Right cardiac atrium (tissue), 5 donors: ENCODE measurements around the gene KCNK4. TPM values are rescaled to one million over a fixed set of nuclear protein-coding genes. Genes with fewer than 3 reads are reported as not detected.

Experiments used
- ATAC-seq, 2 donors: fragments of 200-7000 bp; cut with Tn5 transposase; one replicate each; pipeline versions ENCODE4 v1.8.0 to v1.9.1; 2020; ENCODE audit warnings: moderate library complexity in 2 of 2, mild to moderate bottlenecking in 1 of 2
- DNase-seq, 3 donors: peaks; one replicate each; pipeline ENCODE4 v3.0.0-alpha.2; 2020
- H3K27ac ChIP-seq: one replicate; pipeline ENCODE4 v1.5.1; 2013; ENCODE audit warnings: mild to moderate bottlenecking, low read length, control low read depth, moderate library complexity
- H3K27me3 ChIP-seq: one replicate; pipeline ENCODE4 v1.6.1; 2013; ENCODE audit not compliant: control insufficient read depth, insufficient read depth
- H3K4me1 ChIP-seq: one replicate; pipeline ENCODE4 v1.6.1; 2013; ENCODE audit warnings: low read length; ENCODE audit not compliant: control insufficient read depth, insufficient read depth
- H3K4me3 ChIP-seq: one replicate; pipeline ENCODE4 v1.5.1; 2013; ENCODE audit warnings: low read length, control low read depth
- H3K9me3 ChIP-seq: one replicate; pipeline ENCODE4 v1.6.1; 2013; ENCODE audit warnings: low read length; ENCODE audit not compliant: control insufficient read depth
- WGBS: extraction: QIAGEN DNeasy Blood & Tissue Kit; methylation state at CpG from one replicate; pipeline ENCODE4 v1.1.7; 2013; 5-methylcytosine and 5-hydroxymethylcytosine counted together
- intact Hi-C, 4 donors: fragments of 100-400 bp; cut with DNase I; formaldehyde crosslinking; loops; one replicate each; pipeline versions ENCODE4 v1.11.0 to v1.14.0; 2022 to 2023
- polyA plus RNA-seq: library from polyadenylated mRNA; stranded (reverse); fragments of 200-250 nt; gene quantifications from one replicate; pipeline ENCODE4 v1.2.3, GENCODE V29; 2013
- total RNA-seq, 4 donors: library from RNA; stranded (reverse); fragmentation: NEBNext Ultra II Directional; extraction: Animal tissue kit (Norgen Biotek cat#: 25700); gene quantifications; one replicate each; pipeline ENCODE4 v1.2.1, GENCODE V29; 2021
- donor health status: healthy with polysubstance abuse.
- donor health status: DM: no; HTN: yes; CAD: no.
- donor health status: DM: no; HTN: no; CAD: no.
- donor health status: DM: no; HTN: yes; CAD: no; lungs with severe emphysema.
- donor health status: DM: yes; HTN: yes; CAD: no.

Gene KCNK4
- total and polyA plus RNA-seq, 5 donors: 0.05 TPM; not detected in 4

- H3K9me3 ChIP-seq: no peaks in the 10 kb centered on the region
- WGBS: 41% methylated on average over 5 of the region's 5 CpGs
- H3K27ac ChIP-seq: no peak overlapping the region
- DNase-seq: peak in 2 of 3 donors; percentile 43 to 66
- H3K4me1 ChIP-seq: no peaks in the 10 kb centered on the region
- no peak overlapping the region for H3K4me3 ChIP-seq
- intact Hi-C loops: no loop called here
- H3K27me3 ChIP-seq: no peaks in the 10 kb centered on the region
- no peak for ATAC-seq
Observed at GRCh38 chr11:64253481-64253880, 37.6 kb upstream of the KCNK4 start.

GRCh38 chr11:64254326-64254725 lies 36.8 kb upstream of the KCNK4 start:
- Histone ChIP-seq H3K4me1 (no peaks in the 10 kb centered on the region), H3K27ac (no peak overlapping the region), H3K27me3 (no peaks in the 10 kb centered on the region), H3K4me3 (no peak overlapping the region), H3K9me3 (no peaks in the 10 kb centered on the region)
- intact Hi-C loops: no loop called here
- 90% methylated on average over 7 of the region's 7 CpGs for WGBS
- ATAC-seq: no peak
- DNase-seq: no peak

- no peak overlapping the region for H3K4me3 ChIP-seq
- no peaks in the 10 kb centered on the region for H3K4me1 ChIP-seq
- ATAC-seq (no peak), DNase-seq (peak in 1 of 3 donors; percentile 24)
- intact Hi-C loops: no loop called here
- H3K27ac ChIP-seq: no peak overlapping the region
- WGBS: 88% methylated on average over 35 of the region's 35 CpGs
- H3K27me3 ChIP-seq: no peaks in the 10 kb centered on the region
- no peaks in the 10 kb centered on the region for H3K9me3 ChIP-seq
Observed at GRCh38 chr11:64255135-64256128, 35.7 kb upstream of the KCNK4 start.

DNA sequence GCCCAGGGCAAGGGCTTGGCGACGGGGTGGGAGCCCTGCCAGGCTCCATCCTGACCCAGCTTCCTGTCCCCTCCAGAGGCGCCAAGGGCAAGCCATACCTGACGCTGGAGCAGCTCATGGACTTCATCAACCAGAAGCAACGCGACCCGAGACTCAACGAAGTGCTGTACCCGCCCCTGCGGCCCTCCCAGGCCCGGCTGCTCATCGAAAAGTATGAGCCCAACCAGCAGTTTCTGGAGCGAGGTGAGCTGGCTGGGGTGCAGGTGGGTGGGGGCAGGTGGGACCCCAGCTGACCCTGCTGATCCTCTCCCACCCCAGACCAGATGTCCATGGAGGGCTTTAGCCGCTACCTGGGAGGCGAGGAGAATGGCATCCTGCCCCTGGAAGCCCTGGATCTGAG lies 34.8 kb upstream of the KCNK4 start:
- H3K27me3 ChIP-seq: no peaks in the 10 kb centered on the region
- no peak overlapping the region for H3K4me3 ChIP-seq
- H3K4me1 ChIP-seq: no peaks in the 10 kb centered on the region
- no peaks in the 10 kb centered on the region for H3K9me3 ChIP-seq
- 83% methylated on average over 15 of the region's 15 CpGs for WGBS
- peak in 1 of 3 donors; percentile 47 for DNase-seq
- intact Hi-C loops: no loop called here
- H3K27ac ChIP-seq: no peak overlapping the region
- ATAC-seq: no peak

- Histone ChIP-seq H3K27me3 (no peaks in the 10 kb centered on the region), H3K27ac (no peak overlapping the region), H3K4me1 (no peaks in the 10 kb centered on the region), H3K9me3 (no peaks in the 10 kb centered on the region), H3K4me3 (no peak overlapping the region)
- DNase-seq (no peak), ATAC-seq (no peak)
- WGBS: 90% methylated on average over 24 of the region's 24 CpGs
- intact Hi-C loops: no loop called here
Observed at GRCh38 chr11:64258356-64258755, 32.7 kb upstream of the KCNK4 start.

DNA sequence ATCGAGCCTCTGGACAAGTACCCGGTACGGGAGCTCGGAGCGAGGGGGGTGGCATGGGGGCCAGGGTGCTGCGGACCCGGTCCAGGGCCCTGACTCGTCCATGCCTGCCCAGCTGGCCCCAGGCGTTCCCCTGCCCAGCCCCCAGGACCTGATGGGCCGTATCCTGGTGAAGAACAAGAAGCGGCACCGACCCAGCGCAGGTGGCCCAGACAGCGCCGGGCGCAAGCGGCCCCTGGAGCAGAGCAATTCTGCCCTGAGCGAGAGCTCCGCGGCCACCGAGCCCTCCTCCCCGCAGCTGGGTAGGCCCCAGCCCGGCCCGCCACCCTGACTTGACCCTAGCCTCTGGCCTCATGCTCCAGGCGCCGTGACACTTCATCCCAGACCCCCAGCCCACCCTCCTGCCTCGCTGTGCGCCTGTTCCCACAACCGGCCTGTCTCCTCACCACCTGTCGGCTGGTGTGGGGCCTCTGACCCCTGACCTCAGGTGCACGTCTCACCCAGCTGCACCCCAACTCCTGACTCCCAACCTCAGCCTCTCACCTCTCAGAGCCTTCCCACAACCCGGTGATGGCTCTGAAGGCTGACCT lies 32.1 kb upstream of the KCNK4 start:
- Histone ChIP-seq H3K4me1 (no peaks in the 10 kb centered on the region), H3K27ac (no peak overlapping the region), H3K4me3 (no peak overlapping the region), H3K27me3 (no peaks in the 10 kb centered on the region), H3K9me3 (no peaks in the 10 kb centered on the region)
- ATAC-seq (no peak), DNase-seq (peak in 1 of 3 donors; percentile 63)
- intact Hi-C loops: no loop called here
- WGBS: 93% methylated on average over 32 of the region's 32 CpGs

- intact Hi-C loops: no loop called here
- 86% methylated on average over 4 of the region's 4 CpGs for WGBS
- H3K4me3 ChIP-seq: no peak overlapping the region
- ATAC-seq: no peak
- no peaks in the 10 kb centered on the region for H3K9me3 ChIP-seq
- H3K27me3 ChIP-seq: no peaks in the 10 kb centered on the region
- no peaks in the 10 kb centered on the region for H3K4me1 ChIP-seq
- DNase-seq: no peak
- H3K27ac ChIP-seq: no peak overlapping the region
Observed at GRCh38 chr11:64259533-64260067, 31.5 kb upstream of the KCNK4 start.

- intact Hi-C loops: no loop called here
- DNase-seq (no peak), ATAC-seq (no peak)
- Histone ChIP-seq H3K9me3 (no peaks in the 10 kb centered on the region), H3K4me1 (no peaks in the 10 kb centered on the region), H3K27ac (no peak overlapping the region), H3K4me3 (no peak overlapping the region), H3K27me3 (no peaks in the 10 kb centered on the region)
- WGBS: 98% methylated on average over 6 of the region's 6 CpGs
Observed at GRCh38 chr11:64260147-64260708, 30.9 kb upstream of the KCNK4 start.

GRCh38 chr11:64261556-64262080 lies 29.5 kb upstream of the KCNK4 start:
- Histone ChIP-seq H3K4me3 (no peak overlapping the region), H3K27ac (no peak overlapping the region), H3K27me3 (no peaks in the 10 kb centered on the region), H3K9me3 (no peaks in the 10 kb centered on the region), H3K4me1 (no peaks in the 10 kb centered on the region)
- WGBS: 87% methylated on average over 18 of the region's 18 CpGs
- DNase-seq: no peak
- ATAC-seq: no peak
- intact Hi-C loops: no loop called here

GRCh38 chr11:64262271-64263002 lies 28.7 kb upstream of the KCNK4 start:
- Histone ChIP-seq H3K4me1 (no peaks in the 10 kb centered on the region), H3K9me3 (no peaks in the 10 kb centered on the region), H3K27ac (no peak overlapping the region), H3K4me3 (no peak overlapping the region), H3K27me3 (no peaks in the 10 kb centered on the region)
- intact Hi-C loops: no loop called here
- DNase-seq: peak in 2 of 3 donors; percentile 52 to 67
- 93% methylated on average over 42 of the region's 42 CpGs for WGBS
- ATAC-seq: no peak
